Temporal lobe (tissue), 1 donor: ENCODE results near the gene MYBPH. TPM values are rescaled to one million over a fixed set of nuclear protein-coding genes. Genes with fewer than 3 reads are reported as not detected.

Experiments
- total RNA-seq: library from RNA; depleted of rRNA; stranded (reverse); fragments of >200 nt; gene quantifications from one replicate; pipeline ENCODE4 v1.2.3, GENCODE V29; 2014

MYBPH gene
- total RNA-seq, 1 donor from 2014 or later: not detected

Other genes starting within 250 kb of the MYBPH start
- 32.9 TPM for gene KLHL12, start 248.6 kb downstream of the MYBPH start, total RNA-seq
- 28.0 TPM for gene ADIPOR1, start 217.5 kb downstream of the MYBPH start, total RNA-seq
- gene CYB5R1, start 208.6 kb downstream of the MYBPH start, total RNA-seq: 20.4 TPM
- gene TMEM183A, start 168.5 kb downstream of the MYBPH start, total RNA-seq: 87.8 TPM
- 12.3 TPM for gene PPFIA4, start 149.3 kb downstream of the MYBPH start, total RNA-seq
- not detected for gene MYOG, start 89.8 kb downstream of the MYBPH start, total RNA-seq
- gene ADORA1, start 48.1 kb downstream of the MYBPH start, total RNA-seq: 9.1 TPM
- gene CHI3L1, start 10.9 kb upstream of the MYBPH start, total RNA-seq: 0.74 TPM
- gene CHIT1, start 53.8 kb upstream of the MYBPH start, total RNA-seq: under 0.01 TPM
- gene BTG2, start 129.7 kb upstream of the MYBPH start, total RNA-seq: 10.1 TPM
- gene FMOD, start 175.3 kb upstream of the MYBPH start, total RNA-seq: 2.2 TPM